22Rv1 (cell line): ENCODE data around the gene OR6B2.

Experiments used
- CTCF ChIP-seq: fragments of 450-650 bp; IDR thresholded peaks from 2 replicates; pipeline ENCODE4 v1.5.1; 2017; ENCODE audit warnings: mild to moderate bottlenecking
- ZFX ChIP-seq: fragments of 450-650 bp; IDR thresholded peaks from 2 replicates; pipeline ENCODE4 v1.6.1; 2017; ENCODE audit warnings: antibody characterized with exemption, borderline replicate concordance

GRCh38 chr2:240014327-240014726 is 15.9 kb downstream of the OR6B2 start:
- TF ChIP-seq ZFX: no peak
- no peak for TF ChIP-seq CTCF
